HG02973 (cell line): ENCODE measurements around the gene REEP1.

ENCODE experiments used
- ATAC-seq: cut with Tn5 transposase; IDR thresholded peaks from one replicate; pipeline ENCODE4 v1.9.1; 2021; ENCODE audit warnings: moderate library complexity; ENCODE audit not compliant: unreplicated experiment

REEP1 gene

GRCh38 chr2:86308356-86308755 lies 29.1 kb downstream of the REEP1 start:
- no peak for ATAC-seq

- no peak for ATAC-seq
Measured at GRCh38 chr2:86307431-86307830, 30.0 kb downstream of the REEP1 start.

- no peak for ATAC-seq
Measured at GRCh38 chr2:86305915-86306254, 31.5 kb downstream of the REEP1 start.

GRCh38 chr2:86305195-86305914 lies 32.1 kb downstream of the REEP1 start:
- no peak for ATAC-seq

GRCh38 chr2:86304416-86304815 lies 33.0 kb downstream of the REEP1 start:
- no peak for ATAC-seq

GRCh38 chr2:86302320-86302719 lies 35.1 kb downstream of the REEP1 start:
- ATAC-seq: no peak

- ATAC-seq: no peak
Measured at GRCh38 chr2:86301711-86302202, 35.7 kb downstream of the REEP1 start.

GRCh38 chr2:86301009-86301408 lies 36.4 kb downstream of the REEP1 start:
- no peak for ATAC-seq

GRCh38 chr2:86300496-86300895 lies 36.9 kb downstream of the REEP1 start:
- no peak for ATAC-seq

GRCh38 chr2:86298411-86299390 lies 38.7 kb downstream of the REEP1 start:
- no peak for ATAC-seq

- ATAC-seq: no peak
Measured at GRCh38 chr2:86297382-86298147, 39.9 kb downstream of the REEP1 start.

GRCh38 chr2:86296947-86297346 lies 40.5 kb downstream of the REEP1 start:
- no peak for ATAC-seq

GRCh38 chr2:86295066-86295465 lies 42.4 kb downstream of the REEP1 start:
- ATAC-seq: no peak

- no peak for ATAC-seq
Measured at GRCh38 chr2:86293612-86294011, 43.8 kb downstream of the REEP1 start.

GRCh38 chr2:86292571-86293515 lies 44.6 kb downstream of the REEP1 start:
- no peak for ATAC-seq

- ATAC-seq: no peak
Measured at GRCh38 chr2:86291328-86291662, 46.1 kb downstream of the REEP1 start.

GRCh38 chr2:86290596-86291327 lies 46.7 kb downstream of the REEP1 start:
- no peak for ATAC-seq

GRCh38 chr2:86286516-86286915 lies 50.9 kb downstream of the REEP1 start:
- ATAC-seq: no peak

GRCh38 chr2:86285981-86286380 lies 51.4 kb downstream of the REEP1 start:
- no peak for ATAC-seq

GRCh38 chr2:86285571-86285970 lies 51.9 kb downstream of the REEP1 start:
- no peak for ATAC-seq
